CD4-positive, alpha-beta T cell (primary cell): Measurements from ENCODE around the gene HSD17B13. TPM values are rescaled to one million over a fixed set of nuclear protein-coding genes. Genes with fewer than 3 reads are reported as not detected.

ENCODE experiments used
- ATAC-seq: fragments of 200-7000 bp; cut with Tn5 transposase; one replicate; pipeline ENCODE4 v1.10.0; 2022; ENCODE audit warnings: mild to moderate bottlenecking; ENCODE audit not compliant: poor library complexity
- CTCF ChIA-PET: fragments of 350-600 bp; sonication (Branson Sonifier 250); formaldehyde crosslinking; loops from one replicate; lab custom pipeline; 2021; ENCODE audit warnings: antibody characterized with exemption, inconsistent platforms; lab: Charles Lee
- POLR2A ChIA-PET: fragments of 350-600 bp; sonication (Branson Sonifier 250); formaldehyde crosslinking; loops from one replicate; lab custom pipeline; 2021; ENCODE audit warnings: antibody characterized with exemption, inconsistent platforms; lab: Charles Lee
- DNase-seq, 14 experiments: peaks; one replicate each; pipeline ENCODE4 v3.0.0-alpha.2; 2013 to 2020; ENCODE audit warnings: mixed read lengths in 2 of 14
- H3K27ac ChIP-seq, 2 donors: one replicate each; pipeline versions ENCODE4 v1.5.1 to v1.7.0; 2013; ENCODE audit warnings: low read length in 2 of 2, low read depth in 1 of 2, mild to moderate bottlenecking in 1 of 2
- H3K27me3 ChIP-seq, 2 experiments: 1 replicate in 1 of 2; 2 replicates in 1 of 2; pipeline versions ENCODE4 v1.6.1 to v1.7.0; 2013; ENCODE audit warnings: low read length in 2 of 2, control low read depth in 1 of 2, mild to moderate bottlenecking in 1 of 2, moderate library complexity in 1 of 2; ENCODE audit not compliant: insufficient read depth in 2 of 2, control insufficient read depth in 1 of 2
- H3K36me3 ChIP-seq: one replicate; pipeline ENCODE4 v1.6.1; 2013; ENCODE audit warnings: low read length, control low read depth; ENCODE audit not compliant: insufficient read depth
- H3K4me1 ChIP-seq: one replicate; pipeline ENCODE4 v1.6.1; 2013; ENCODE audit warnings: low read length, control low read depth; ENCODE audit not compliant: insufficient read depth
- H3K4me3 ChIP-seq: one replicate; pipeline ENCODE4 v1.5.1; 2013; ENCODE audit warnings: mild to moderate bottlenecking, low read length, moderate library complexity
- H3K9me3 ChIP-seq, 2 experiments: 1 replicate in 1 of 2; 2 replicates in 1 of 2; pipeline versions ENCODE4 v1.6.1 to v1.7.0; 2013; ENCODE audit warnings: low read length in 2 of 2, mild to moderate bottlenecking in 2 of 2, control low read depth in 1 of 2, moderate library complexity in 1 of 2; ENCODE audit not compliant: control insufficient read depth in 1 of 2, insufficient read depth in 1 of 2
- H3K27ac Mint-ChIP-seq: one replicate; pipeline ENCODE4 v1.8.0; 2020; ENCODE audit warnings: mixed read lengths
- H3K27me3 Mint-ChIP-seq: one replicate; pipeline ENCODE4 v1.8.0; 2021; ENCODE audit warnings: mixed read lengths
- H3K36me3 Mint-ChIP-seq: one replicate; pipeline ENCODE4 v1.8.0; 2021; ENCODE audit warnings: low read depth, mixed read lengths
- H3K4me1 Mint-ChIP-seq: one replicate; pipeline ENCODE4 v1.8.0; 2021; ENCODE audit warnings: low read depth, mixed read lengths
- H3K4me3 Mint-ChIP-seq: one replicate; pipeline ENCODE4 v1.8.0; 2020; ENCODE audit warnings: mild to moderate bottlenecking, mixed read lengths
- H3K9me3 Mint-ChIP-seq: one replicate; pipeline ENCODE4 v1.8.0; 2020; ENCODE audit warnings: mixed read lengths
- intact Hi-C, 2 experiments: fragments of 100-400 bp; cut with DNase I in 1 of 2; cut with micrococcal nuclease in 1 of 2; formaldehyde crosslinking; loops; one replicate each; pipeline versions ENCODE4 v1.15.1 to v1.9.0; 2023 to 2025; cut with DNase I, micrococcal nuclease
- total RNA-seq, 174 experiments: library from RNA in 2 of 174; stranded (reverse) in 2 of 174; gene quantifications; one replicate each; pipeline ENCODE4 v1.2.3 and lab custom pipeline; 2021 to 2026
- TF ChIP-seq, protein P1 (sequence below): fragments of 200-600 bp; IDR thresholded peaks from one replicate; pipeline ENCODE4 v1.8.0; 2022; ENCODE audit warnings: antibody characterized with exemption, mild to moderate bottlenecking

The HSD17B13 gene
- total RNA-seq, 2 experiments from 2014 or later = 0.17 to 0.27 TPM

DNA sequence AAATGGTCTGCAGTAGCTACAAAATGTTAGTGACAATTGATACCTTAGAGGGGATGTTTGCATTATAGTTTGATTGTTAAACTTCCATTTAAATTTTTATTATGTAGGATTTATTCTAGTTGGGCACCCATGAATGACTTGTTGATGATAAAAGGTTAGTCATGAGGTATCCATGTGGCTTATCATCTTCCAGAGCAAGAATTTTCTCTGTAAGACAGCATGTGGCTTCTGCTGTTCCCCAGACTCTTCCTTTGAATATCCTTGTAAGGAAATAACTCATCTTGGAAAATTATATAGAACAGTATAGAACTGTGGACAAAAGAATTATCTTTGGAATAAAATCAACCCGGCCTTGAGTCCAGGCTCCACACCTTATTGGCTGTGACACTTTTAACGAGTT is 62.2 kb downstream of the HSD17B13 start:
- Histone ChIP-seq H3K27me3 (peaks cover 0 to 5% of the 10 kb centered on the region in 2 experiments), H3K9me3 (peaks cover 5 to 6% of the 10 kb centered on the region in 2 experiments), H3K27ac (no peak overlapping the region), H3K4me3 (no peak overlapping the region), H3K36me3 (no peaks in the 10 kb centered on the region), H3K4me1 (no peaks in the 10 kb centered on the region)
- no peak overlapping the region for H3K27ac Mint-ChIP-seq
- DNase-seq = no peak
- peaks cover 4% of the 10 kb centered on the region for H3K9me3 Mint-ChIP-seq
- ChIA-PET POLR2A (no interaction called here), CTCF (no interaction called here)
- ATAC-seq = no peak
- peaks cover 6% of the 10 kb centered on the region for H3K27me3 Mint-ChIP-seq
- no peaks in the 10 kb centered on the region for H3K36me3 Mint-ChIP-seq
- no peak overlapping the region for H3K4me3 Mint-ChIP-seq
- no peaks in the 10 kb centered on the region for H3K4me1 Mint-ChIP-seq
- intact Hi-C loops = no loop called here
- TF ChIP-seq, protein P1, sequence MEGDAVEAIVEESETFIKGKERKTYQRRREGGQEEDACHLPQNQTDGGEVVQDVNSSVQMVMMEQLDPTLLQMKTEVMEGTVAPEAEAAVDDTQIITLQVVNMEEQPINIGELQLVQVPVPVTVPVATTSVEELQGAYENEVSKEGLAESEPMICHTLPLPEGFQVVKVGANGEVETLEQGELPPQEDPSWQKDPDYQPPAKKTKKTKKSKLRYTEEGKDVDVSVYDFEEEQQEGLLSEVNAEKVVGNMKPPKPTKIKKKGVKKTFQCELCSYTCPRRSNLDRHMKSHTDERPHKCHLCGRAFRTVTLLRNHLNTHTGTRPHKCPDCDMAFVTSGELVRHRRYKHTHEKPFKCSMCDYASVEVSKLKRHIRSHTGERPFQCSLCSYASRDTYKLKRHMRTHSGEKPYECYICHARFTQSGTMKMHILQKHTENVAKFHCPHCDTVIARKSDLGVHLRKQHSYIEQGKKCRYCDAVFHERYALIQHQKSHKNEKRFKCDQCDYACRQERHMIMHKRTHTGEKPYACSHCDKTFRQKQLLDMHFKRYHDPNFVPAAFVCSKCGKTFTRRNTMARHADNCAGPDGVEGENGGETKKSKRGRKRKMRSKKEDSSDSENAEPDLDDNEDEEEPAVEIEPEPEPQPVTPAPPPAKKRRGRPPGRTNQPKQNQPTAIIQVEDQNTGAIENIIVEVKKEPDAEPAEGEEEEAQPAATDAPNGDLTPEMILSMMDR = no peak

DNA sequence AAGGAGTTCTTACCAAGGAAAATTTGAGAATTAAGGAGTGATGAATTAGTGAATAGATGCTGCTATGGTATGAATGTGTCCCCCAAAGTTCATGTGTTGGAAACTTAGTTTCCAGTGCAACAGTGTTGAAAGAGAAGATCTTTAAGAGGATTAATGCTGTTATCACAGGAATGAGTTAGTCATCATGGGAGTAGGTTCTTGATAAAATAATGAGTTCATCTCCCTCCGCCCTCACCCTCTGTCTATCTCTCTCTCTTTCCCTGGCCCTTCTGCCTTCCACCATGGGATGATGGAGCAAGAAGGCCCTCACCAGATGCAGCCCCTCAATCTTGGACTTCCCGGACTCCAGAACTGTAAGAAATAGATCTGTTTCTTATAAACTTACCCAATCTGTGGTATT is 64.0 kb downstream of the HSD17B13 start:
- Histone ChIP-seq H3K4me1 (no peaks in the 10 kb centered on the region), H3K9me3 (peaks cover 5 to 6% of the 10 kb centered on the region in 2 experiments), H3K27me3 (peaks cover 0 to 5% of the 10 kb centered on the region in 2 experiments), H3K4me3 (no peak overlapping the region), H3K27ac (no peak overlapping the region), H3K36me3 (no peaks in the 10 kb centered on the region)
- ATAC-seq (no peak), DNase-seq (no peak)
- Mint-ChIP-seq H3K27me3 (peaks cover 6% of the 10 kb centered on the region), H3K27ac (no peak overlapping the region), H3K36me3 (no peaks in the 10 kb centered on the region), H3K4me3 (no peak overlapping the region), H3K9me3 (peaks cover 5% of the 10 kb centered on the region), H3K4me1 (no peaks in the 10 kb centered on the region)
- intact Hi-C loops = no loop called here
- ChIA-PET CTCF (no interaction called here), POLR2A (no interaction called here)
- TF ChIP-seq, protein P1 = no peak

DNA sequence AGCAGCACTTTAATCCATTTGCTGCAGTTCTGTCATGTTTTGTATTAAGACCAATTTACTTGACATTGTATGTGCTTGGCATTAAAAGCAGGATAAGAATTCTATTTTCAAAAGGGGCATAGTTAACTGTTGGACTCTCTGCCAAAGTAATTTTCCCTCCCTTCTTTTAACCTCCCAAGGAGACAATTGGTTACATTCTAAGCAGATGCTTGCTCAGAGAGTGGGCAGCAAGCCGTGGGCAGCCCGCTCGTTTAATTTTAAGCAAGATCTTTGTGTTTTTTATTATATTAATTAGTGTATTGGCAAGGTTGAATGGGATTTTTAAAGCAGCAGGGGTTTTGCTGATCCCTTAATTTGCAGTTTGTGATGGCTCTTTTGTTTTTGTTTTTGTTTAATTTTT is 65.2 kb downstream of the HSD17B13 start:
- ChIA-PET POLR2A (no interaction called here), CTCF (no interaction called here)
- TF ChIP-seq, protein P1 = no peak
- no peak overlapping the region for H3K4me3 Mint-ChIP-seq
- Histone ChIP-seq H3K4me1 (no peaks in the 10 kb centered on the region), H3K27ac (no peak overlapping the region), H3K4me3 (no peak overlapping the region), H3K36me3 (no peaks in the 10 kb centered on the region), H3K27me3 (peaks cover 0 to 2% of the 10 kb centered on the region in 2 experiments), H3K9me3 (peaks cover 0 to 6% of the 10 kb centered on the region in 2 experiments)
- no peaks in the 10 kb centered on the region for H3K36me3 Mint-ChIP-seq
- no peak overlapping the region for H3K27ac Mint-ChIP-seq
- peaks cover 6% of the 10 kb centered on the region for H3K27me3 Mint-ChIP-seq
- ATAC-seq (no peak), DNase-seq (no peak)
- peaks cover 5% of the 10 kb centered on the region for H3K9me3 Mint-ChIP-seq
- no peaks in the 10 kb centered on the region for H3K4me1 Mint-ChIP-seq
- intact Hi-C loops = no loop called here
